Measurements from ENCODE around the gene WRAP53.

DNA sequence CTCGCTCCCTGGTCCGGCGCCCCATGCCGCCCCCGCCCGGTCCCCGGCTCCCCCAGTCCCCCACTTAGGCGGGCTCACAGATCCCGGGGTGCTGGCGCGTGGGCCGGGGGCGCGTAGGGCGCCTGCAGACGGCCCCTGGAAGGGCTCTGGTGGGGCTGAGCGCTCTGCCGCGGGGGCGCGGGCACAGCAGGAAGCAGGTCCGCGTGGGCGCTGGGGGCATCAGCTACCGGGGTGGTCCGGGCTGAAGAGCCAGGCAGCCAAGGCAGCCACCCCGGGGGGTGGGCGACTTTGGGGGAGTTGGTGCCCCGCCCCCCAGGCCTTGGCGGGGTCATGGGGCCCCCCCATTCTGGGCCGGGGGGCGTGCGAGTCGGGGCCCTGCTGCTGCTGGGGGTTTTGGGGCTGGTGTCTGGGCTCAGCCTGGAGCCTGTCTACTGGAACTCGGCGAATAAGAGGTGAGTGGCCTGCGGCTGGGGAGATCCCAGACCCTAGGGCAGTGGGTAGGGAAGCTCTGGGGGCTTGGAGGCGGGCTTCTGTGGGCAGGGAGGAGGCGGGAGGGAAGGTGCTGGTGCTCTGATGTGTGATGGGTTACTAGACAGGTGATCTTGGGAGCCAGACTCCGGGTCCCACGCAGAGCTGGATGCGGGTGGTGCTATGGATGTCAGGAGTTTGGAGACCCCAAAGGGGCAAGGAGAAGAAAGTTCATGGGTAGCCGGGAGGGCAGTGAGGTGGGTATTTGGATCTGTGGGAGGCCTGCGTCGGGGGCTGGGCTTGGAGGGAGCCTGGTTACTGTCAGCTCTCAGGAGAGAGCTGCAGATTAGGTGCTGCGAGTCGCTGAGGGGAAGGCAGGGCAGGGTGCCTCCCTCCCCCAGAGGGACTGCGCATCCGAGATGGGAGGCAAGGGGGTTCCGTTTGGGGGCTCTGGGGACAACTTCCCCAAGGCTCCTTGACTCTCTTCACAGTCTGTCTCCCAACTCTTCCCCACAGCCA lies 17.3 kb downstream of the WRAP53 start:
- TF ChIP-seq OSR1 (CRISPR knock-in tag; IDR thresholded peaks at IDR 0.05) (no peak), ARNTL (CRISPR knock-in tag; IDR thresholded peaks at IDR 0.05; ENCODE audit: borderline replicate concordance, low read depth) (no peak), ZNF565 (CRISPR knock-in tag; conservative IDR thresholded peaks at IDR 0.05; ENCODE audit: low read depth) (no peak)
- TF ChIP-seq, protein P1, sequence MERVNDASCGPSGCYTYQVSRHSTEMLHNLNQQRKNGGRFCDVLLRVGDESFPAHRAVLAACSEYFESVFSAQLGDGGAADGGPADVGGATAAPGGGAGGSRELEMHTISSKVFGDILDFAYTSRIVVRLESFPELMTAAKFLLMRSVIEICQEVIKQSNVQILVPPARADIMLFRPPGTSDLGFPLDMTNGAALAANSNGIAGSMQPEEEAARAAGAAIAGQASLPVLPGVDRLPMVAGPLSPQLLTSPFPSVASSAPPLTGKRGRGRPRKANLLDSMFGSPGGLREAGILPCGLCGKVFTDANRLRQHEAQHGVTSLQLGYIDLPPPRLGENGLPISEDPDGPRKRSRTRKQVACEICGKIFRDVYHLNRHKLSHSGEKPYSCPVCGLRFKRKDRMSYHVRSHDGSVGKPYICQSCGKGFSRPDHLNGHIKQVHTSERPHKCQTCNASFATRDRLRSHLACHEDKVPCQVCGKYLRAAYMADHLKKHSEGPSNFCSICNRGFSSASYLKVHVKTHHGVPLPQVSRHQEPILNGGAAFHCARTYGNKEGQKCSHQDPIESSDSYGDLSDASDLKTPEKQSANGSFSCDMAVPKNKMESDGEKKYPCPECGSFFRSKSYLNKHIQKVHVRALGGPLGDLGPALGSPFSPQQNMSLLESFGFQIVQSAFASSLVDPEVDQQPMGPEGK (CRISPR knock-in tag; IDR thresholded peaks at IDR 0.05; ENCODE audit: borderline replicate concordance), result no peak; the same call in 1 of the 2 replicates
